GM23248 (cell line): ENCODE results near the gene CFAP61. TPM values are rescaled to one million over a fixed set of nuclear protein-coding genes. Genes with fewer than 3 reads are reported as not detected.

ENCODE experiments used
- DNase-seq: peaks from one replicate; pipeline ENCODE4 v3.0.0-alpha.2; 2015
- H2AFZ ChIP-seq: fragments of 200-600 bp; sonication (generic); 2 replicates; pipeline ENCODE4 v1.6.1; 2016; ENCODE audit warnings: antibody characterized with exemption
- H3F3A ChIP-seq: fragments of 200-600 bp; sonication (generic); 2 replicates; pipeline ENCODE4 v1.6.1; 2016; ENCODE audit warnings: mild to moderate bottlenecking, antibody characterized with exemption, mixed run types; ENCODE audit not compliant: insufficient read depth
- H3K27ac ChIP-seq: fragments of 200-600 bp; sonication (generic); 2 replicates; pipeline ENCODE4 v1.5.1; 2016; ENCODE audit warnings: mild to moderate bottlenecking
- H3K27me3 ChIP-seq: fragments of 200-600 bp; sonication (generic); replicated peaks from 2 replicates; pipeline ENCODE4 v1.6.1; 2016; ENCODE audit warnings: mild to moderate bottlenecking; ENCODE audit not compliant: insufficient read depth
- H3K36me3 ChIP-seq: fragments of 200-600 bp; sonication (generic); 2 replicates; pipeline ENCODE4 v1.6.1; 2016; ENCODE audit warnings: low read depth, mild to moderate bottlenecking
- H3K4me1 ChIP-seq: fragments of 200-600 bp; sonication (generic); 2 replicates; pipeline ENCODE4 v1.6.1; 2016; ENCODE audit warnings: mild to moderate bottlenecking; ENCODE audit not compliant: insufficient read depth
- H3K4me2 ChIP-seq: fragments of 200-600 bp; sonication (generic); one replicate; pipeline ENCODE4 v1.6.1; 2016; ENCODE audit warnings: mild to moderate bottlenecking; ENCODE audit not compliant: unreplicated experiment
- H3K4me3 ChIP-seq: fragments of 200-600 bp; sonication (generic); 2 replicates; pipeline ENCODE4 v1.5.1; 2016; ENCODE audit warnings: mild to moderate bottlenecking
- H3K79me2 ChIP-seq: fragments of 200-600 bp; sonication (generic); 2 replicates; pipeline ENCODE4 v1.6.1; 2016; ENCODE audit warnings: mild to moderate bottlenecking; ENCODE audit not compliant: insufficient read depth
- H3K9ac ChIP-seq: fragments of 200-600 bp; sonication (generic); 2 replicates; pipeline ENCODE4 v1.6.1; 2016; ENCODE audit warnings: mild to moderate bottlenecking
- H3K9me2 ChIP-seq: fragments of 200-600 bp; sonication (generic); 2 replicates; pipeline ENCODE4 v1.6.1; 2016; ENCODE audit warnings: mixed run types, mild to moderate bottlenecking, moderate library complexity; ENCODE audit not compliant: insufficient read depth
- H3K9me3 ChIP-seq: fragments of 200-600 bp; sonication (generic); one replicate; pipeline ENCODE4 v1.6.1; 2017; ENCODE audit warnings: low read depth
- H4K20me1 ChIP-seq: fragments of 200-600 bp; sonication (generic); 2 replicates; pipeline ENCODE4 v1.6.0; 2016; ENCODE audit not compliant: insufficient read depth
- EZH2 ChIP-seq: fragments of 200-600 bp; sonication (generic); IDR thresholded peaks from 2 replicates; pipeline ENCODE4 v1.6.1; 2018; ENCODE audit warnings: antibody characterized with exemption, mild to moderate bottlenecking; ENCODE audit not compliant: insufficient read depth, poor library complexity, severe bottlenecking
- EZH2phosphoT487 ChIP-seq: fragments of 200-600 bp; sonication (generic); IDR thresholded peaks from 2 replicates; pipeline ENCODE4 v1.6.1; 2018; ENCODE audit warnings: antibody characterized with exemption, moderate library complexity, mild to moderate bottlenecking, low read depth; ENCODE audit not compliant: insufficient read depth
- WGBS, 2 experiments: methylation state at CpG; one replicate each; pipeline ENCODE4 v1.1.6; 2015 to 2017; ENCODE audit warnings: low lambda C conversion rate in 2 of 2, low coverage in 1 of 2; ENCODE audit errors: missing lambda C conversion rate in 2 of 2; 5-methylcytosine and 5-hydroxymethylcytosine counted together
- in situ Hi-C: fragments of 300-500 bp; cut with MboI; formaldehyde crosslinking; loops from 2 replicates; pipeline ENCODE4 v1.15.0; 2020
- polyA plus RNA-seq: library from polyadenylated mRNA; unstranded; fragments of >200 nt; fragmentation: Nextera tagmentation; extraction: Ambion mirVana; gene quantifications from 2 replicates; pipeline ENCODE4 v1.2.1, GENCODE V29; 2016
- total RNA-seq: library from RNA; depleted of rRNA; stranded (reverse); fragments of >200 nt; shearing (Covaris generic); gene quantifications from 2 replicates; pipeline ENCODE4 v1.2.3, GENCODE V29; 2014

Gene CFAP61
- total and polyA plus RNA-seq, 2 experiments from 2014 or later: not detected

DNA sequence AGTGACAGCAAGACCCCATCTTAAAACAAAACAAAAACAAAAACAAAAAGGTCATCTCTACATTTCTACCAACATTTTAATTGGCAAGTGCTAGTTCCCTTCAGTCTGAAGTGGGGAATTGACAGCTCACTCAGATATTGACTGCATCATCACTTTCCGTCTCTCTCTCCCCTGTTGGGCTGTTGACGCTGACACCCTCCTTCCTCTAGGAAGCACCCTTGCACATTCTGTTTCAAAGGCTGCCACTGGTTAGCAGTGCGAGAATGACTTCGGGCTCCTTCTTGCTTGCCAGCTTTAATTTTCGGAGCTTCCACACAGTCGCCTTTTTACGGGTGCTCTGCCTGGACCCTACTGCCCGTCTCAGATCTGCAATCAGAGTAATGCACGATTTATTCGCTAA lies 218.9 kb downstream of the CFAP61 start:
- no peak overlapping the region for H3K4me3 ChIP-seq
- WGBS, 2 experiments: 74 to 75% methylated on average over 10 of the region's 10 CpGs
- no peak overlapping the region for H3K27ac ChIP-seq
- no peaks in the 10 kb centered on the region for H3K36me3 ChIP-seq
- no peaks in the 10 kb centered on the region for H3K4me1 ChIP-seq
- H3K9me2 ChIP-seq: no peaks in the 10 kb centered on the region
- H4K20me1 ChIP-seq: no peaks in the 10 kb centered on the region
- no peaks in the 10 kb centered on the region; the same call in 1 of the 2 replicates for H3K27me3 ChIP-seq
- no peaks in the 10 kb centered on the region for H3F3A ChIP-seq
- H3K79me2 ChIP-seq: no peaks in the 10 kb centered on the region
- no peak overlapping the region for H3K4me2 ChIP-seq
- no peak overlapping the region for H3K9ac ChIP-seq
- TF ChIP-seq EZH2phosphoT487: no peak
- no peaks in the 10 kb centered on the region for H3K9me3 ChIP-seq
- no peak for DNase-seq
- in situ Hi-C loops: no loop called here
- no peak overlapping the region for H2AFZ ChIP-seq

DNA sequence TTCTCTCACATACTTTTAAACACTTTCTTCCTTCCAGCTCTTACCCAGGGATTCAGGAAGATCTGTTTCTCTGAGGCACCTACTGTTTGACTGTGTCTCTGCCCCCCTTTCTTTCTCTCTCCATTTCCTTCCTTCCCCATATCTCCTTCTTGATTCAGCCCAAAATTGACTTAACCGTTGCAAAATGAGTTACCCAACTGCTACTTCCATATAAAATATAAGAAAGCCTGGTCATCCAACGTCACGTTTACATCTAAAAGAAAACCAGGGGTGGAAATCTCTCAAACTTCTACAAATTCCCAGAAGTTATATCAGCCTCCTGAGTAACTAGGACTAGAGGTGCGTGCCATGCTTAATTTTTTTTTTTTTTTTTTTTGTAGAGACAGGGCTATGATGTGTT lies 220.4 kb downstream of the CFAP61 start:
- H3K27ac ChIP-seq: no peak overlapping the region
- H3K79me2 ChIP-seq: no peaks in the 10 kb centered on the region
- in situ Hi-C loops: no loop called here
- H3K4me3 ChIP-seq: no peak overlapping the region
- H3K9me3 ChIP-seq: no peaks in the 10 kb centered on the region
- no peak overlapping the region for H3K9ac ChIP-seq
- TF ChIP-seq EZH2phosphoT487: no peak
- TF ChIP-seq EZH2: no peak
- H3F3A ChIP-seq: no peaks in the 10 kb centered on the region
- no peaks in the 10 kb centered on the region for H3K4me1 ChIP-seq
- H4K20me1 ChIP-seq: no peaks in the 10 kb centered on the region
- WGBS, 2 experiments: 75% methylated on average over 4 of the region's 4 CpGs
- no peak overlapping the region for H3K4me2 ChIP-seq
- H3K9me2 ChIP-seq: no peaks in the 10 kb centered on the region
- H3K36me3 ChIP-seq: no peaks in the 10 kb centered on the region
- no peak overlapping the region for H2AFZ ChIP-seq
- no peak for DNase-seq
- no peaks in the 10 kb centered on the region; the same call in 1 of the 2 replicates for H3K27me3 ChIP-seq

DNA sequence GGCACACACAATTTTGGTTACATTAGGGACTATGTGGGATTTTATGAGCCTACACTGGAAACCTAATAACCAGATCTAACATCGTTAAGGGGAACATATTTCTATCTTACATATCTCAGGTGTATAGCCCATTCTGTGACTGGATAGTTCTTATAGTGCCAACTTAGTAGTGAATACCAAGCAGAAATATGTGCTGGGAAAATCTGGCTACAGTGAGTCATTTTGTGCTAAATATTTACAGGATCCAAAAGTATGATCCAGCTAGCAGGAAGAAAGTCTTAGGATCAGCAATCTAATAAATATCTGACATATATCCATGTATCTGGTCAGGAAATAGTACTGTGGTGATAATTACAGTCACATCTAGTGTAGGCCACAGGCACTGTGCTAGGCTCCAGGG lies 221.0 kb downstream of the CFAP61 start:
- Histone ChIP-seq H3K9me3 (no peaks in the 10 kb centered on the region), H3K4me3 (no peak overlapping the region), H3K4me1 (no peaks in the 10 kb centered on the region), H3K9me2 (no peaks in the 10 kb centered on the region), H3K4me2 (no peak overlapping the region), H2AFZ (no peak overlapping the region), H4K20me1 (no peaks in the 10 kb centered on the region), H3K27me3 (no peaks in the 10 kb centered on the region; the same call in 1 of the 2 replicates), H3F3A (no peaks in the 10 kb centered on the region), H3K79me2 (no peaks in the 10 kb centered on the region), H3K36me3 (no peaks in the 10 kb centered on the region), H3K9ac (no peak overlapping the region), H3K27ac (no peak overlapping the region)
- 80 to 93% methylated on average over 1 of the region's 1 CpG for WGBS, 2 experiments
- DNase-seq: peak; percentile 29
- TF ChIP-seq EZH2phosphoT487 (no peak), EZH2 (no peak)
- in situ Hi-C loops: no loop called here

DNA sequence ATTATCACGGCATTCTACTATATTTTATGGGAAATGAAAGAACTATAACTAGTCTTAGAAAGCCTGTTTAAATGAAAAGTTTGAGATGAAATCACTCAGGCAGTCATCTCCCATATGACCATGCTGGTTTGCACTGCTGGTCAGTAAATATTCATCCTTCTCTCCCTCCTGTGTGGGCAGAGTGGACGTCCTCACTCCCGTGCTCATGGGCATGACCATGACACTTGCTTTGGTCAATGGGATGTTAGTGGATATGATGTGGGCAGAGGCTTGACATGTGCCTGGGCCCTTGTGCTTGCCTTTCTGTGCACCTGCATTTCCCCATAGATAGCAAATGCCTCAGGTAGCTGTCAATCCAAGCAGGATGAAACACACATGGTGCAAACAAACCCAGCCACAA lies 222.5 kb downstream of the CFAP61 start:
- DNase-seq: no peak
- Histone ChIP-seq H3K4me2 (no peak overlapping the region), H3K27ac (no peak overlapping the region), H3K9ac (no peak overlapping the region), H4K20me1 (no peaks in the 10 kb centered on the region), H3K4me3 (no peak overlapping the region), H3K79me2 (no peaks in the 10 kb centered on the region), H3K27me3 (no peaks in the 10 kb centered on the region; the same call in 1 of the 2 replicates), H3K36me3 (no peaks in the 10 kb centered on the region), H3K9me2 (no peaks in the 10 kb centered on the region), H2AFZ (no peak overlapping the region), H3F3A (no peaks in the 10 kb centered on the region), H3K9me3 (no peaks in the 10 kb centered on the region), H3K4me1 (no peaks in the 10 kb centered on the region)
- TF ChIP-seq EZH2: no peak
- no peak for TF ChIP-seq EZH2phosphoT487
- in situ Hi-C loops: no loop called here
- 47 to 61% methylated on average over 3 of the region's 3 CpGs for WGBS, 2 experiments

DNA sequence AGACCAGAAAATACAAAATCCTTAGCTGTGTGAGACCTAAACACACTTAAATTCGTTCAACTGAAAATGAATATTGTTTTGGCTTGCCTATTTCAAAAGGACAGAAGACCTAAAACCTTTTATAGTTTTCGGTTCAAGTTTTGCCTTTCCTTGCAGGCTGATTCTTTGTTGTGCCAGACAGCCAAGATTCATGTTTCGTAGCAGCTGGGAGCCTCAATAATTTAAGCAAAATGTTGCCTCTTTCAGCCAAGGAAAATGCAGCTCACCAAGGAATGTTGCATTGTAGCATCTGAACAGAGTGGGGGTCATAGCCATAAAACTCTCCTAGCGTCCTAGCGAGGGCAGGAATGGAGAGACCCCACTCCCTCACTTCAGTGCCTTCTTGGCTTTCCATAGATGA lies 223.3 kb downstream of the CFAP61 start:
- H3K9me3 ChIP-seq: no peaks in the 10 kb centered on the region
- no peaks in the 10 kb centered on the region for H3K27me3 ChIP-seq
- no peak for DNase-seq
- no peak overlapping the region for H3K9ac ChIP-seq
- H3K9me2 ChIP-seq: no peaks in the 10 kb centered on the region
- H3K4me2 ChIP-seq: no peak overlapping the region
- no peaks in the 10 kb centered on the region for H3K36me3 ChIP-seq
- no peaks in the 10 kb centered on the region for H3K79me2 ChIP-seq
- H3K27ac ChIP-seq: no peak overlapping the region
- TF ChIP-seq EZH2 (no peak), EZH2phosphoT487 (no peak)
- 4 to 6% methylated on average over 5 of the region's 5 CpGs for WGBS, 2 experiments
- H2AFZ ChIP-seq: no peak overlapping the region
- no peak overlapping the region for H3K4me3 ChIP-seq
- no peaks in the 10 kb centered on the region for H3F3A ChIP-seq
- H4K20me1 ChIP-seq: no peaks in the 10 kb centered on the region
- H3K4me1 ChIP-seq: no peaks in the 10 kb centered on the region
- in situ Hi-C loops: no loop called here
